Measurements from ENCODE around the gene NFIA.
"Not testable (repeated sequence)": the region's sequence is repeated elsewhere in the genome, so short reads cannot be mapped to it uniquely, and the experiment has no call there.

Gene NFIA

DNA sequence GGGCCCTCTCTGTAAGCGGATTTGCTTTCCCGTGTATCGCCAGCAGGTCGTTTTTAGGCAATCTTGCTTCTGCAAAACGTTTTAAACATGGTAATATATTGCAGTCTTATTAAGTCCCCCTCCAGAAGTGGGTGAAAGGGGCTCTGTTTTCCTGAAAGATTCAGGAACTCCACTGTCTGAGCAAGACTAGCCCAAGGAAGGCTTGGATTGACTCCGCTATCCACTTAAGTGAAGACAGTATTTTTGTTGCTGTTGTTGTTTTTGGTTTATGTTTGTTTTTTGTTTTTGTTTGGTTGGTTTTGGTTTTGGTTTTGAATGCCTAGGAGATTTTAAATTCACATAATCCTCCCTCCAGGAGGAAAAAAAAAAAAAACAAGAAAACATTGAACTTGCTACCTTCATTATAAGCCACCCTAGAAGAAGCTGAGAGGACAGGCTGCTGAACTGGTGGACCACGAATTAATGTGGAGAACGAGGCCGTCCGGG, 29.1 kb upstream of the NFIA start:
- ATAC-seq (replicated peaks) (no peak), DNase-seq (no peak)
- peaks cover 15% of the 10 kb centered on the region for H3K36me3 Mint-ChIP-seq (ENCODE audit: insufficient read depth)
- peaks cover 0 to 26% of the 10 kb centered on the region in 2 donors for H3K27me3 Mint-ChIP-seq
- H3K4me1 Mint-ChIP-seq (ENCODE audit: low read depth in 2 of 2) = peaks cover 21 to 27% of the 10 kb centered on the region in 2 donors
- H3K4me3 Mint-ChIP-seq = peak overlapping the region; percentile 92 to 93
- peak overlapping the region; percentile 80 to 87 for H3K27ac Mint-ChIP-seq
- no peaks in the 10 kb centered on the region for H3K9me3 Mint-ChIP-seq

DNA sequence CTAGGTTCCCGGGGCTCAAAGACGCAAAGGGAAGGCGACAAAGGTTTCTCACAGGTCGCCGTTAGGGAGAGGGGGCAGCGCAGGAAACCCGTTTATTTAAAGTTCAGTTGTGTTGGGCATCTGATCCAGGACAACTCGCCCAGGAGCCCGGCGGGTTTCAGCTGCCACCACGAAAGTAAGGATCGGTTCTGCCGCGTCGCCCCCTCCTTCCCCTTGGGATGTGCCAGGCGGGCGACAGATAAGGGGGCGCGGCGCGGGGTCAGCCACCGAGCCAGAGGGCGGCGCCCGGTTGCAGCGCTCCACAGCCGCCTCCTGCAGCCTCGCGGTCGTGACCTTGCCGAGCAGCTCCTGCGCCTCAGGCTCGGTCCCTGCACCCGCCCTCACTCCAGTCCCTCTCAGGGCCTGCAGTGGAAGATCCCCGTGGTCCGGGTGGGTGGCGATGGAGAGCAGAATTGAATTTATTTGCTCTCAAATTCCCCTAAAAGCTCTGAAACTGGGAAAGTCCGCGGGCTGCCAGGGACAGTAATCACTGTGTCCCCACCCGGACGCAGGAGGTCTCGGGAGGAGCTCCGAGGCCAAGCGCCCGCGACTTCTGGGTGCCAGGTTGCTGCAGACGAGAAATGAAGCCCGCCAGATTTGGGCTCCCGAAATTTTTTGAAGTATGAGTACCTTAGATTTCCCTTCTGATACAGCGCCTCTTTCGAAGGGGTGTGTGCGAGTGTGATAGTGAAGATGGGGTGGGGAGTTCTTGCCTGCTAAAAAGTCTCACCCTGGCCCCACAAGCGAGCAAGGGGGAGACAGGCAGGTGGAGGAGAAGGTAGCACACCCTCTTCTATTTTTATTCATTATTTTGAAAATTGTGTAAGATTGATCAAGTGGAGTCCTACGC, 28.4 kb upstream of the NFIA start:
- H3K27ac Mint-ChIP-seq = peak overlapping the region; percentile 80 to 87
- ATAC-seq (replicated peaks) (no peak), DNase-seq (peak in 1 of 3 experiments; percentile 8)
- peak overlapping the region; percentile 92 to 93 for H3K4me3 Mint-ChIP-seq
- peaks cover 15% of the 10 kb centered on the region for H3K36me3 Mint-ChIP-seq (ENCODE audit: insufficient read depth)
- H3K27me3 Mint-ChIP-seq = peaks cover 0 to 26% of the 10 kb centered on the region in 2 donors
- no peaks in the 10 kb centered on the region for H3K9me3 Mint-ChIP-seq
- peaks cover 21 to 27% of the 10 kb centered on the region in 2 donors for H3K4me1 Mint-ChIP-seq (ENCODE audit: low read depth in 2 of 2)

DNA sequence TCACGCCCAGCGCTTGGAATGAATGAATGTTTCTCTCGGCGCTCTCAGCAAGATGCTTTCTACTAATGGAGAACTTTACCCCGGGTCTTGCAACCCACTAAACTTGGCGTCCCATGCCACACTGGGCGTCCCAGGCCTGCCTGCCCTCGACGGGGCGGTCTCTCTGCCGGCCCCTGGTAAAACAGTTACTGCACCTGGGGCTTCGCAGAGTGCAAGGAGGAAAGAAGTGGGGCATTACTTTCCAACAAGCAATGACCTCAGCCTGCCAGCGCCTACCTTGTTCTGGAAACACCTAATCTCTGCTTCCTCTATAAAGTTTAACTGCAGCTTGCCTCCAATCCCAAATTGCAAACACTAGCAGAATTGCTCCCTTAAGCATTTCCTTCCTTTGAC, 27.8 kb upstream of the NFIA start:
- no peak for ATAC-seq (replicated peaks)
- Mint-ChIP-seq H3K4me3 (peak overlapping the region; percentile 92 to 93), H3K9me3 (no peaks in the 10 kb centered on the region), H3K4me1 (ENCODE audit: low read depth in 2 of 2) (peaks cover 21 to 27% of the 10 kb centered on the region in 2 donors), H3K27ac (no peak overlapping the region), H3K27me3 (peaks cover 0 to 26% of the 10 kb centered on the region in 2 donors), H3K36me3 (ENCODE audit: insufficient read depth) (peaks cover 15% of the 10 kb centered on the region)
- DNase-seq = no peak

GRCh38 chr1:61055110-61055614, 27.2 kb upstream of the NFIA start:
- Mint-ChIP-seq H3K4me1 (ENCODE audit: low read depth in 2 of 2) (peaks cover 21 to 25% of the 10 kb centered on the region in 2 donors), H3K27ac (no peak overlapping the region), H3K36me3 (ENCODE audit: insufficient read depth) (peaks cover 15% of the 10 kb centered on the region), H3K9me3 (no peaks in the 10 kb centered on the region), H3K4me3 (peak overlapping the region in 1 of 2 donors; percentile 92), H3K27me3 (peaks cover 0 to 26% of the 10 kb centered on the region in 2 donors)
- ATAC-seq (replicated peaks) (no peak), DNase-seq (no peak)

- Mint-ChIP-seq H3K27ac (no peak overlapping the region), H3K4me3 (peak overlapping the region; percentile 87), H3K9me3 (no peaks in the 10 kb centered on the region), H3K36me3 (ENCODE audit: insufficient read depth) (peaks cover 17% of the 10 kb centered on the region), H3K4me1 (ENCODE audit: low read depth in 2 of 2) (peaks cover 21 to 23% of the 10 kb centered on the region in 2 donors), H3K27me3 (peaks cover 0 to 21% of the 10 kb centered on the region in 2 donors)
- DNase-seq = no peak
- ATAC-seq (replicated peaks) = no peak
Observed at GRCh38 chr1:61056196-61056572, 26.2 kb upstream of the NFIA start.

DNA sequence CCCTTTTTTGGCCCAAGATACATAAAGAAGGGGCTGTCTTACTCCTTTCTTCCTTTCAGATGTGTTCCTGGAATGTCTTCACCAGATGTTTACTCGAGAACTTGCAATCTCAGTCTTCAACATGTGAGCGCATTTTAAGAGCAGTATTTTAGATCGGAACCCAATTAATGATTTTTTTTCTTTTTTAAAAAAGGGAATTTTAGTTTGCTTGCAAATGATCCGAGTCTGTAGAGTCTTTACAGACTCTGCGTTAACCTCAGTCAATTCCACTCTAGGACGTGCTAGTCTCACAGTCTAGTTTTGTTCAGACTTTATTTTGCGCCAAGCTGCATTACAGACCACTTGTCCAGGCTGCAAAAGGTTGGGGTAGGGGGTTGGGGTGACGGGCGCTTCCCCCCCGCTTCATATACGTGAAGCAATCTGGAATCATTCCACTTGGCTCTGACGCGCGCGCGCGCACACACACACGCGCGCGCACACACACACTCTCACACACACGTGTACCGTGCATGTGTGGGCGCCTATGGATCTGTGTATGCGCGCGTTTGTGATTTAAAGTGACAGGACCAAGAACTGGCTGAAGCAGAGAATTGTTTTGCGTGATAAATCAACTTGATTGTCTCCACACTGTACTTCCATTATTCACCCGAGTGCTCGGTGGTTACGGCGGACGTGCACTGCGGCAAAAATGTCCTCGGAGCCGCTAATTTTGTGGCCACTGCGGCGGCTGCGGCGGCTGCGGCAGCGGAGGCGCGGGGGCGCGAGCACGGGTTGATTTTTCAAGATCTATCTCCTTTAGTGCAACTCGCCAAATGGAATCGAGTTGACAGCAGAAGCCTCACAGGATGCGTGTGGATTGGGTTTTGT, 25.6 kb upstream of the NFIA start:
- peaks cover 17% of the 10 kb centered on the region for H3K36me3 Mint-ChIP-seq (ENCODE audit: insufficient read depth)
- peaks cover 0 to 17% of the 10 kb centered on the region in 2 donors for H3K27me3 Mint-ChIP-seq
- peaks cover 21 to 22% of the 10 kb centered on the region in 2 donors for H3K4me1 Mint-ChIP-seq (ENCODE audit: low read depth in 2 of 2)
- peak overlapping the region; percentile 25 to 53 for H3K27ac Mint-ChIP-seq
- ATAC-seq (replicated peaks) (peak; percentile 62), DNase-seq (no peak)
- H3K4me3 Mint-ChIP-seq = peak overlapping the region; percentile 87
- no peaks in the 10 kb centered on the region for H3K9me3 Mint-ChIP-seq

DNA sequence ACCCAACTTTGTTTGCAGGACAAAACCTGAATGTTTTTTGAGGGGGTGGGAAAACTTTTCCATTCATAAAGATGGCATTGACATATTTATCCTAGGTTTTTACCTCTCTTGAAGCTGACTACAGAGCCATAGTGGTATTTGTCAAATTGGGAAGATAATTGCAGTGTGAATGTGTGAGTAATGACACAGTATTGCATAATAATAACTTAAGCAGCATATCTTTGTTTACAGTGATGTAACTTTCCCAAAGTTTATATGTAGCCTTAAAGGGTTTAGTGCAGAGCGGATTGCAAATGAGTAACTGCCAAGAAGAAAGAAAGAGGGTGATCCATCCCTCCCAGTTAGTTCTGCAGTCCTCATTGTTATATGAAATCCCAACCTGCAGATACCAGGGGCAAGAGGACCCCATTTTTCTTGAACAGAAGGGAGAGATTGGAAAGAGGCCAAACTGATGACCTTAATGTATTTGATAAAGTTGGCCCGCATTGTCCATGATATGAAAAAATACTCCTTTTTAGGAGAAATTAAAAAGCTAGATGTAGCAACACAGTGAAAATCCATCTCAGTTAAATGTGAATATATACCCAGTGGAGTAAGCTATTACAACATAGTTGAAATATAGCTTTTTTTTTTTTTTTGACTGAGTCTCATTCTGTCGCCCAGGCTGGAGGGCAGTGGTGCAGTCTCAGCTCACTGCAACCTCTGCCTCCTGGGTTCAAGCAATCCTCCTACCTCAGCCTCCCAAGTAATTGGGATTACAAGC, 23.7 kb upstream of the NFIA start:
- Mint-ChIP-seq H3K27me3 (peaks cover 0 to 9% of the 10 kb centered on the region in 2 donors), H3K36me3 (ENCODE audit: insufficient read depth) (peaks cover 17% of the 10 kb centered on the region), H3K4me1 (ENCODE audit: low read depth in 2 of 2) (peaks cover 11 to 13% of the 10 kb centered on the region in 2 donors), H3K9me3 (no peaks in the 10 kb centered on the region), H3K4me3 (no peak overlapping the region), H3K27ac (no peak overlapping the region)
- no peak for ATAC-seq (replicated peaks)
- DNase-seq = no peak

DNA sequence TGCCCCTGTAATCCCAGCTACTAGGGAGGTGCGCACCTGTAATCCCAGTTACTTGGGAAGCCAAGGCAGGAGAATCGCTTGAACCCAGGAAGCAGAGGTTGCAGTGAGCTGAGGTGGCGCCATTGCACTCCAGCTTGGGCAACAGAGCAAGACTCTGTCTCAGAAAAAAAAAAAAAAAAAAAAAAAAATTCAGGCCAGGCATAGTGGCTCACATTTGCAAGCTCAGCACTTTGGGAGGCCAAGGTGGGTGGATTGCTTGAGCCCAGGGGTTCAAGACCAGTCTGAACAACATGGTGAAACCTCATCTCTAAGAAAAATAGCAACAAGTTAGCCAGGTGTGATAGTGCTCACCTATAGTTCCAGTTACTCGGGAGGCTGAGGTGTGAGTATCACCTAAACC, 20.8 kb upstream of the NFIA start:
- not testable (repeated sequence) for DNase-seq; H3K9me3 Mint-ChIP-seq; H3K4me3 Mint-ChIP-seq; H3K4me1 Mint-ChIP-seq (ENCODE audit: low read depth in 2 of 2); ATAC-seq (replicated peaks); H3K27ac Mint-ChIP-seq; H3K27me3 Mint-ChIP-seq
- peaks cover 14% of the 10 kb centered on the region for H3K36me3 Mint-ChIP-seq (ENCODE audit: insufficient read depth)

DNA sequence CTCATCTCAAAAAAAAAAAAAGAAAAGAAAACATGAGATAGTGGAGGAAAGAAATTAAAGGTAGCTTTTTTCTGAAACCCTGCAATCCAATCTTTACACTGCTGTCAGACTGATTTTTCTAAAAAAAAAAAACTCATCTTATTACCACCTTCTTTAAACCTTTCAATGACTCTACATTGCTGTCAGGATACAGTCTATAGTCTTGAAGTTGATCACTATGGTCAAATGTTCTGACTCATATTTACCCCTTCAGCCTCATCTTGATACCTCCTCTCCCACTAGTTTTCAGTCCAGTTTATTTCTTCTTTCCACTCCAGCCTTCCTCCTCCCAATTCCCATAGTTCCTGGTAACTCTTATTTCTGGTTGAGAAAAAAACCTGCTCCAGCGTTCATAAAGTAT, 17.7 kb upstream of the NFIA start:
- Mint-ChIP-seq H3K9me3 (no peaks in the 10 kb centered on the region), H3K4me3 (no peak overlapping the region), H3K27ac (no peak overlapping the region), H3K4me1 (ENCODE audit: low read depth in 2 of 2) (no peaks in the 10 kb centered on the region), H3K36me3 (ENCODE audit: insufficient read depth) (peaks cover 2% of the 10 kb centered on the region), H3K27me3 (no peaks in the 10 kb centered on the region)
- no peak for ATAC-seq (replicated peaks)
- DNase-seq = no peak

- no peak for ATAC-seq (replicated peaks)
- H3K36me3 Mint-ChIP-seq (ENCODE audit: insufficient read depth) = no peaks in the 10 kb centered on the region
- no peak for DNase-seq
- H3K27me3 Mint-ChIP-seq = no peaks in the 10 kb centered on the region
- no peak overlapping the region for H3K4me3 Mint-ChIP-seq
- no peak overlapping the region for H3K27ac Mint-ChIP-seq
- no peaks in the 10 kb centered on the region for H3K4me1 Mint-ChIP-seq (ENCODE audit: low read depth in 2 of 2)
- H3K9me3 Mint-ChIP-seq = no peaks in the 10 kb centered on the region
Observed at GRCh38 chr1:61067446-61068019, 14.8 kb upstream of the NFIA start.

GRCh38 chr1:61070054-61070453, 12.3 kb upstream of the NFIA start:
- ATAC-seq (replicated peaks) (no peak), DNase-seq (no peak)
- no peaks in the 10 kb centered on the region for H3K4me1 Mint-ChIP-seq (ENCODE audit: low read depth in 2 of 2)
- H3K9me3 Mint-ChIP-seq = no peaks in the 10 kb centered on the region
- H3K27me3 Mint-ChIP-seq = no peaks in the 10 kb centered on the region
- no peaks in the 10 kb centered on the region for H3K36me3 Mint-ChIP-seq (ENCODE audit: insufficient read depth)
- H3K4me3 Mint-ChIP-seq = no peak overlapping the region
- no peak overlapping the region for H3K27ac Mint-ChIP-seq

GRCh38 chr1:61071205-61072130, 10.9 kb upstream of the NFIA start:
- Mint-ChIP-seq H3K36me3 (ENCODE audit: insufficient read depth) (peaks cover 2% of the 10 kb centered on the region), H3K27ac (peak overlapping the region in 1 of 2 donors; percentile 13), H3K4me3 (no peak overlapping the region), H3K9me3 (no peaks in the 10 kb centered on the region), H3K4me1 (ENCODE audit: low read depth in 2 of 2) (peaks cover 2 to 5% of the 10 kb centered on the region in 2 donors), H3K27me3 (no peaks in the 10 kb centered on the region)
- ATAC-seq (replicated peaks) (no peak), DNase-seq (no peak)
